K562 (cell line): ENCODE results near the gene GRXCR1. TPM values are rescaled to one million over a fixed set of nuclear protein-coding genes. Genes with fewer than 3 reads are reported as not detected.

Experiments
- ATAC-seq: fragments of 200-7000 bp; cut with Tn5 transposase; 3 replicates; pipeline ENCODE4 v1.9.1; 2020; ENCODE audit warnings: moderate library complexity
- BruUV-seq: library from RNA; stranded (reverse); fragments of 400-500 nt; replicated peaks from 2 replicates; lab custom pipeline; 2021; lab: Mats Ljungman, UMichigan
- CTCF ChIA-PET: fragments of 300-600 bp; formaldehyde crosslinking; extraction: SDS; loops from one replicate; lab custom pipeline; 2021; ENCODE audit warnings: low intra/inter-chr PET ratio; lab: Yijun Ruan, JAX
- POLR2A ChIA-PET: fragments of 300-600, 350-650 bp; sonication (Branson Sonifier 250); formaldehyde crosslinking; extraction: SDS; loops from one replicate; lab custom pipeline; 2021; ENCODE audit warnings: antibody characterized with exemption, inconsistent platforms; lab: Yijun Ruan, JAX
- DNase-seq, 4 experiments: peaks; one replicate each; pipeline versions ENCODE4 v3.0.0 to v3.0.0-alpha.2; 2011 to 2018; ENCODE audit warnings: low spot score in 3 of 4, mixed read lengths in 3 of 4; ENCODE audit errors: extremely low read depth in 1 of 4
- FAIRE-seq: peaks from 2 replicates; lab custom pipeline; 2011; peaks lifted over from hg19 to GRCh38; lab: Jason Lieb, UNC
- H2AFZ ChIP-seq: 2 replicates; pipeline ENCODE4 v1.6.0; 2011; ENCODE audit warnings: low read depth, low read length, control low read depth, inconsistent platforms
- H3K27ac ChIP-seq: fragments of 200-600 bp; 3 replicates; pipeline ENCODE4 v1.8.0; 2011; ENCODE audit warnings: low read depth, mild to moderate bottlenecking, control low read depth, inconsistent platforms, low read length, moderate library complexity, mixed read lengths; ENCODE audit errors: extremely low read depth
- H3K27me3 ChIP-seq, 2 experiments: fragments of 300-600 bp in 1 of 2; 2 replicates in 1 of 2; 3 replicates in 1 of 2; pipeline versions ENCODE4 v1.6.0 to v1.8.0; 2011; ENCODE audit warnings: inconsistent platforms in 2 of 2, low read length in 2 of 2, mild to moderate bottlenecking in 1 of 2, mixed read lengths in 1 of 2, moderate library complexity in 1 of 2; ENCODE audit not compliant: control insufficient read depth in 2 of 2, insufficient read depth in 2 of 2
- H3K36me3 ChIP-seq: fragments of 300-600 bp; 3 replicates; pipeline ENCODE4 v1.8.0; 2011; ENCODE audit warnings: mild to moderate bottlenecking, low read length, inconsistent platforms; ENCODE audit not compliant: control insufficient read depth, insufficient read depth
- H3K4me1 ChIP-seq, 2 experiments: fragments of 200-600 bp in 1 of 2; replicated peaks in 1 of 2; 2 replicates in 1 of 2; 3 replicates in 1 of 2; pipeline versions ENCODE4 v1.5.1 to v1.8.0; 2011; ENCODE audit warnings: inconsistent platforms in 2 of 2, low read length in 2 of 2, mild to moderate bottlenecking in 1 of 2, mixed read lengths in 1 of 2, moderate library complexity in 1 of 2; ENCODE audit not compliant: control insufficient read depth in 2 of 2, insufficient read depth in 2 of 2
- H3K4me2 ChIP-seq: 2 replicates; pipeline ENCODE4 v1.6.1; 2011; ENCODE audit warnings: low read length, control low read depth, inconsistent platforms, mixed read lengths; ENCODE audit not compliant: insufficient read depth
- H3K4me3 ChIP-seq: fragments of 200-600 bp; sonication (generic), shearing (Covaris generic); 2 replicates; pipeline ENCODE4 v1.5.1; 2016; ENCODE audit warnings: control low read depth, inconsistent platforms
- H3K79me2 ChIP-seq: fragments of 200-600 bp; 3 replicates; pipeline ENCODE4 v1.8.0; 2011; ENCODE audit warnings: low read length, inconsistent platforms; ENCODE audit not compliant: control insufficient read depth, insufficient read depth
- H3K9ac ChIP-seq, 2 experiments: 2 replicates each; pipeline versions ENCODE4 v1.6.0 to v1.6.1; 2011; ENCODE audit warnings: low read depth in 2 of 2, low read length in 2 of 2, control low read depth in 1 of 2, inconsistent platforms in 1 of 2, mild to moderate bottlenecking in 1 of 2, mixed read lengths in 1 of 2; ENCODE audit not compliant: insufficient read depth in 1 of 2
- H3K9me1 ChIP-seq: one replicate; pipeline ENCODE4 v1.6.0; 2011; ENCODE audit warnings: inconsistent platforms, mild to moderate bottlenecking, low read length, moderate library complexity; ENCODE audit not compliant: control insufficient read depth, insufficient read depth
- H3K9me3 ChIP-seq: replicated peaks from 2 replicates; pipeline ENCODE4 v1.5.1; 2011; ENCODE audit warnings: low read depth, low read length, inconsistent platforms; ENCODE audit not compliant: control insufficient read depth, insufficient read depth
- H4K20me1 ChIP-seq: replicated peaks from 2 replicates; pipeline ENCODE4 v1.6.1; 2011; ENCODE audit warnings: low read length, inconsistent platforms, mixed read lengths; ENCODE audit not compliant: control insufficient read depth, insufficient read depth
- ARID2 ChIP-seq: fragments of 450-650 bp; IDR thresholded peaks from 2 replicates; pipeline ENCODE4 v1.6.1; 2017; ENCODE audit warnings: antibody characterized with exemption, mild to moderate bottlenecking
- DDX20 ChIP-seq: fragments of 450-650 bp; IDR thresholded peaks from 2 replicates; pipeline ENCODE4 v1.6.1; 2016; ENCODE audit warnings: missing genetic modification characterization, low read depth, mild to moderate bottlenecking, missing compliant biosample characterization, moderate library complexity
- EP400 ChIP-seq: fragments of 450-650 bp; IDR thresholded peaks from 2 replicates; pipeline ENCODE4 v1.6.1; 2017; ENCODE audit warnings: antibody characterized with exemption, mild to moderate bottlenecking, moderate library complexity
- ETV5 ChIP-seq: sonication (generic); formaldehyde crosslinking; IDR thresholded peaks from 2 replicates; pipeline ENCODE4 v1.4.0; 2020; ENCODE audit warnings: low read depth, mild to moderate bottlenecking, missing genetic modification reagents
- IFI16 ChIP-seq: fragments of 250-450 bp; sonication (Bioruptor Pico); IDR thresholded peaks from 2 replicates; pipeline ENCODE4 v2.1.2; 2022; ENCODE audit warnings: mild to moderate bottlenecking, inconsistent platforms
- MCM5 ChIP-seq: fragments of 450-650 bp; IDR thresholded peaks from 2 replicates; pipeline ENCODE4 v1.6.1; 2016; ENCODE audit warnings: low read depth
- NCOA1 ChIP-seq: fragments of 450-650 bp; IDR thresholded peaks from 2 replicates; pipeline ENCODE4 v1.6.1; 2016; ENCODE audit warnings: low read depth
- NR3C1 ChIP-seq: sonication (generic); formaldehyde crosslinking; IDR thresholded peaks from 2 replicates; pipeline ENCODE4 v1.8.1; 2022; ENCODE audit warnings: missing genetic modification reagents
- POLR3G ChIP-seq: IDR thresholded peaks from 2 replicates; pipeline ENCODE4 v1.6.1; 2011; ENCODE audit not compliant: insufficient read length, insufficient replicate concordance; ENCODE audit errors: extremely low read depth
- RUNX1 ChIP-seq: sonication (generic); IDR thresholded peaks from 2 replicates; pipeline ENCODE4 v1.6.1; 2016; ENCODE audit warnings: antibody characterized with exemption, low read depth
- TAF15 ChIP-seq: fragments of 200-400 bp; formaldehyde crosslinking; IDR thresholded peaks from 2 replicates; pipeline ENCODE4 v1.6.1; 2017; ENCODE audit warnings: mild to moderate bottlenecking, low read depth, low read length, moderate library complexity
- TFAP4 ChIP-seq: sonication (generic); formaldehyde crosslinking; IDR thresholded peaks from 2 replicates; pipeline ENCODE4 v1.8.0; 2022; ENCODE audit warnings: missing genetic modification reagents, mild to moderate bottlenecking, moderate library complexity, borderline replicate concordance
- THAP7 ChIP-seq: fragments of 250-450 bp; sonication (Bioruptor Pico); IDR thresholded peaks from 2 replicates; pipeline ENCODE4 v1.5.0; 2021
- ZC3H4 ChIP-seq: sonication (generic); formaldehyde crosslinking; IDR thresholded peaks from 2 replicates; pipeline ENCODE4 v1.9.0; 2021; ENCODE audit warnings: missing genetic modification reagents, borderline replicate concordance
- ZNF175 ChIP-seq: fragments of 200-800 bp; sonication (Bioruptor generic); IDR thresholded peaks from 2 replicates; pipeline ENCODE4 v1.6.1; 2016; ENCODE audit warnings: low read depth, mild to moderate bottlenecking, missing genetic modification characterization, missing compliant biosample characterization
- ZNF184 ChIP-seq: sonication (generic); formaldehyde crosslinking; IDR thresholded peaks from 2 replicates; pipeline ENCODE4 v1.5.0; 2020; ENCODE audit warnings: missing genetic modification reagents
- WGBS: fragments of 100-300 bp; shearing (Covaris generic); methylation state at CpG from one replicate; pipeline ENCODE4 v1.1.6; 2016; ENCODE audit warnings: low coverage, mixed read lengths; ENCODE audit not compliant: insufficient coverage; ENCODE audit errors: missing lambda C conversion rate; 5-methylcytosine and 5-hydroxymethylcytosine counted together
- in situ Hi-C: fragments of 300-500 bp; cut with MboI; formaldehyde crosslinking; loops from 4 replicates; pipeline ENCODE4 v1.15.0; 2018; ENCODE audit warnings: inconsistent platforms, mixed read lengths
- intact Hi-C: fragments of 100-400 bp; cut with micrococcal nuclease; formaldehyde crosslinking; loops from 2 replicates; pipeline ENCODE4 v1.14.2; 2022
- polyA plus RNA-seq, 8 experiments: library from polyadenylated mRNA; depleted of rRNA in 4 of 8; stranded (reverse) in 5 of 8; unstranded in 3 of 8; fragments of >200 nt; fragmentation: Nextera tagmentation in 2 of 8; fragmentation: Illumina TruSeq in 1 of 8; extraction: Ambion mirVana in 2 of 8; extraction: Trizol in 1 of 8; gene quantifications; 2 replicates each; pipeline versions ENCODE4 v1.2.1 to v1.2.3, GENCODE V29; 2011 to 2014; ENCODE audit warnings: inconsistent platforms in 1 of 8, missing spikeins in 1 of 8
- total RNA-seq, 7 experiments: library from RNA; depleted of rRNA in 6 of 7; stranded (reverse); fragments of >200 nt in 6 of 7; fragmentation: Illumina TruSeq in 2 of 7; extraction: Trizol in 2 of 7; gene quantifications; 2 replicates each; pipeline versions ENCODE4 v1.2.1 to v1.2.3, GENCODE V29; 2011 to 2021; ENCODE audit warnings: low replicate concordance in 1 of 7

GRXCR1 gene
- total and polyA plus RNA-seq, 9 of the 15 experiments (the other 6 are each of a cell fraction or from before 2014, with no cell fraction given): not detected

GRCh38 chr4:42904986-42905385, 12.5 kb downstream of the GRXCR1 start (continued):
- no peak for TF ChIP-seq ZNF175 (CRISPR knock-in tag)
- no peak for TF ChIP-seq TAF15
- TF ChIP-seq ZC3H4: no peak
- TF ChIP-seq ETV5: no peak
- no peak for TF ChIP-seq DDX20 (tag)
- no peak for TF ChIP-seq MCM5
- no peak for TF ChIP-seq THAP7 (CRISPR knock-in tag)
- no peak for TF ChIP-seq POLR3G
- TF ChIP-seq, all 486 proteins: peak for 0

GRCh38 chr4:42905591-42905990, 13.1 kb downstream of the GRXCR1 start:
- no peak overlapping the region for H3K4me2 ChIP-seq

More at GRCh38 chr4:42905591-42905990, 13.1 kb downstream of the GRXCR1 start:
- CTCF ChIA-PET: no interaction called here
- Histone ChIP-seq H3K27ac (no peak overlapping the region), H3K79me2 (no peaks in the 10 kb centered on the region), H2AFZ (no peak overlapping the region), H3K4me3 (no peak overlapping the region), H3K4me1 (no peaks in the 10 kb centered on the region), H3K9me3 (no peaks in the 10 kb centered on the region), H4K20me1 (no peaks in the 10 kb centered on the region), H3K9me1 (no peaks in the 10 kb centered on the region), H3K27me3 (no peaks in the 10 kb centered on the region), H3K36me3 (no peaks in the 10 kb centered on the region), H3K9ac (no peak overlapping the region)
- TF ChIP-seq ZNF184 (CRISPR knock-in tag) (no peak), RUNX1 (no peak), NR3C1 (CRISPR knock-in tag) (no peak), IFI16 (CRISPR knock-in tag) (no peak), TFAP4 (CRISPR knock-in tag) (no peak), EP400 (no peak), ARID2 (no peak), NCOA1 (no peak)
- DNase-seq (no peak), FAIRE-seq (no peak), ATAC-seq (no peak)
- no TSS peak for BruUV-seq
- intact Hi-C loops: no loop called here
- in situ Hi-C loops: no loop called here
- WGBS: 0% methylated on average over 3 of the region's 3 CpGs
- POLR2A ChIA-PET: interaction anchor here (1.2 kb wide), 1 partner anchor 25 kb away, joined by 3 read pairs; no protein-coding TSS in a partner anchor
